GM18867 (cell line): ENCODE results near the gene SPATA18.

Experiments
- ATAC-seq: cut with Tn5 transposase; IDR thresholded peaks from one replicate; pipeline ENCODE4 v1.9.1; 2021; ENCODE audit warnings: mild to moderate bottlenecking, moderate library complexity; ENCODE audit not compliant: unreplicated experiment

Gene SPATA18

GRCh38 chr4:52051213-52051614 lies at the start of gene SPATA18:
SPATA18 (plus strand) TSS chr4:52051304; CDS start chr4:52051705, 401 bp downstream.
- peak; percentile 63 for ATAC-seq

- ATAC-seq = no peak
These were observed 49.5 kb upstream of the SPATA18 start for GRCh38 chr4:52001616-52002015.

- ATAC-seq = no peak
These were observed 46.7 kb upstream of the SPATA18 start for GRCh38 chr4:52004414-52004813.

GRCh38 chr4:52005604-52006273 lies 45.4 kb upstream of the SPATA18 start:
- ATAC-seq = no peak

DNA sequence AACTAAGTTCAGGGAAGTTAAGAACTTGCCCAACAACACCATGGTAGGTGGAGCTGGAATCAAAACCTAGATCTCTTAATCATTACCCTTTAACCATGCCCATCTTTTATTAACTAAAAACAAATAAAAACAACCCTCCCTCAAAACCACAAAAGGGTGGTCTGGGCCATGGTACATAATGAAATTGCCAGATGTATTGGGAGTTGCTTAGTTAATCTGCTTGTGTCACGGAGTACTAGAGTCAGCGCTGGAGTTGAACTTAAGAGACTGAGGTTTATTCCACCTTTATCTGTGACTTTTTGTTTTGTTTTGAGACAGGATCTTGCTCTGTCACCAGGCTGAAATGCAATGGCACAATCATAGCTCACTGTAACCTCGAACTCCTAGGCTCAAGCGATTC lies 44.2 kb upstream of the SPATA18 start:
- no peak for ATAC-seq

- ATAC-seq = no peak
These were observed 40.1 kb upstream of the SPATA18 start for GRCh38 chr4:52010986-52011385.

- ATAC-seq = no peak
These were observed 38.5 kb upstream of the SPATA18 start for GRCh38 chr4:52012651-52013050.

GRCh38 chr4:52014903-52015302 lies 36.2 kb upstream of the SPATA18 start:
- ATAC-seq = no peak

GRCh38 chr4:52015366-52015765 lies 35.7 kb upstream of the SPATA18 start:
- ATAC-seq = no peak

DNA sequence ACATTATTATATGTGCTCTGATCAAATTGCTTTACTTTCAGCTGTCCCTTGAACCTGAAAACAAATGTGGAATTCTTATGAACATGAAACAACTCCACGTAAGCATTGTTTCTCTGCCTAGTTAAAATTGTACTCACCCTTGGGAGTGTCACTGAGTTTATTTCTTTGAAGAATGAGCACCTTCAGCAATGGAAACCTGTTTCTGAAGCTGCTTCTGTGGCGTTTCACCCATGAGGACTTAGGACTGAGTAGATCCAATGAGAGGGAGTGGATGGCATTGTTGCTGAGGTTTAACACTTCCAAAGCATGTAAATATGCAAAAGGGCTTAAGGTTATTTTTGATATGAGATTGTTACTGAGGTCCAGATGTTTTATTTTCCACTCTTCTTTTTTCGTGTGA lies 34.1 kb upstream of the SPATA18 start:
- no peak for ATAC-seq

GRCh38 chr4:52017814-52018213 lies 33.3 kb upstream of the SPATA18 start:
- no peak for ATAC-seq

DNA sequence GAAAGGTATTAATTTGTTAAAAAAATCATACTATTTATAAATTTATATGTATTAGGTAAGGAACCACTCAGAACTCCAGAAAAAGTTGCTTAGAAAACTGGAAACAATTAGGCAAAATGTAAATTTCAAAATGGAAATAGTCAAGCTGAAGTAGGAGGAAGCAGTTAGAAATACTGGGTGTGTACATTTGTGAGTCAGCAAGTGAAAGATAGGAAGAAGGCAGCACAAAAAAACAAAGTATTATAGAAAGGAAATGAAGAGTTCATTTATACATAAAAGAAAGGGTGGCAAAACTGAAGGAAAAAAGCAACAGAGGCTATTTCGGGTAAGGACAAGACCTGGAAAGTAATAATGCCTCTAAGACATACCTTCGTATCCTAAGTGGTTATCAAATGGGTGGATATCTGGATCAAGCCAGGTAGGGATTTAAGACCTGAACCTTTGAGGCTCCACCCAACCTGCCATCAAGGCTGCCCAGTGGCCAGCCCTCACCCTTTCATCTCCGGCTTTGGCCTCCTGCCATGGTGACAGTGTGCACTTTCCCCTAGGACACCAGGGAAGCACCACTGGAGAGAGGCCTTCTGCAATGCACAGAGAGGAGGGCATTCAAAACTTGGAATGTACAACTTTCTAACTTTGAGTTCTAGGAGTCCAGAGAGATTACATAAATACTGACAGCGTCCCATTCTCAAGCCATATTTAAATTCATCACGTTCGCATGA lies 31.0 kb upstream of the SPATA18 start, which contains the start of gene LRRC66:
LRRC66 (minus strand) TSS at position 428 of the 722 bp plus-strand sequence. CDS start 2,750 bp downstream, outside the sequence.
- no peak for ATAC-seq

DNA sequence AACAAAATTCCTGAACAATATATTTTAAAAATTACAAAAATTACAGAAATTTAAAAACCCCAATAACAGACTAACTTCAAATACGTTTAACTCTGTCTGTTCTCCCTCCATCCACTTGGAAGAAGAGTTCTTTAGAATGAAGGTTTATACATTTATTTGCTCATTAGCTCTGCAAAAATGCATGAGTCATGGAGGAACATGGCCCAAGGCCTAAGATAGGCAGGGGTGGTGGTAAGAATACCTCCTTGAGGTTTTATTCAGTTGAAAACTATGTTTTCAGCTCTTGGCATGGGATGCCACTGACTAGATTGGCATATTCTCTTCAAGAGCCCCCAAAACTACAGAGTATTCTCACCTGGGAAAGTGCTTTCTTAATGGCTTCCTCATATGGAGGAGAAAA lies 22.1 kb upstream of the SPATA18 start:
- ATAC-seq = no peak

DNA sequence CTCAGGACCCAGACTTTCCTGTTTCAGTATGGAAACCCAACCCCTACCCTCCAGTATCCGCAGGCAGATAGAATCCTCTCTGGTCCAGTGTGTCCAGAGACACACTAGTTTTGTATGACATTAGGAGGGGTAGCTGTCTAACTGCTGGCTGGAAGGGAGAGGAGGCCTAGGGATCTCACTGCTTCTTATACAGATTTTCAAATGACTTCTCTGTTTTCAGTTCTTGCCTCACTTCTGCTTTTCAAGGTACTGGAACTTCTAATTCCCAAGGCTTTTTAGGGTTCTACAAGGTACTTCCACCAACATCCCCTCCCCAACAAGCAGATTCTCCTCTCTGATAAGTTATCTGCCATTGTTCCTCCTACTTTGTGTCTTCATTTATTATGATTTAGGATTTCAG lies 19.1 kb upstream of the SPATA18 start:
- ATAC-seq = no peak

DNA sequence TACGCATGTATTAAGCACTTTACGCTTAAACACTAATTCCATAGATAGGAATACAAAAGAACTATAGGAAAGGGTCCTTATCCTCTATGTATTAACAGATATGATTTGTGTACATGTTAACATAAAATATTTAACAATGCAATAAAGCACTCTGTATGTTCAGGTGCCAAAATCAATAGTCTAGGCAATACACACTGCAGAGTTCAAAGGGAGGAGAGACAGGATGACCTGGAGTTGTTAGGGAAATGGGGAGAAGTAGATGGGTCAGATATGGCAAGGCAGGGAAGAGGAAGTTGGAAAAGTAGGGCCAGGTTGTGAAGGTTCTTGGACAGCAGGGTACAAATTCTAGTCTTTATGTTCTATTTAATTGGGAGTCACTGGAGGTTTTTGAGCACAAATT lies 15.9 kb upstream of the SPATA18 start:
- ATAC-seq = no peak

- ATAC-seq = no peak
These were observed 14.1 kb upstream of the SPATA18 start for GRCh38 chr4:52036886-52037530.

GRCh38 chr4:52037689-52038102 lies 13.4 kb upstream of the SPATA18 start:
- ATAC-seq = peak; percentile 61

DNA sequence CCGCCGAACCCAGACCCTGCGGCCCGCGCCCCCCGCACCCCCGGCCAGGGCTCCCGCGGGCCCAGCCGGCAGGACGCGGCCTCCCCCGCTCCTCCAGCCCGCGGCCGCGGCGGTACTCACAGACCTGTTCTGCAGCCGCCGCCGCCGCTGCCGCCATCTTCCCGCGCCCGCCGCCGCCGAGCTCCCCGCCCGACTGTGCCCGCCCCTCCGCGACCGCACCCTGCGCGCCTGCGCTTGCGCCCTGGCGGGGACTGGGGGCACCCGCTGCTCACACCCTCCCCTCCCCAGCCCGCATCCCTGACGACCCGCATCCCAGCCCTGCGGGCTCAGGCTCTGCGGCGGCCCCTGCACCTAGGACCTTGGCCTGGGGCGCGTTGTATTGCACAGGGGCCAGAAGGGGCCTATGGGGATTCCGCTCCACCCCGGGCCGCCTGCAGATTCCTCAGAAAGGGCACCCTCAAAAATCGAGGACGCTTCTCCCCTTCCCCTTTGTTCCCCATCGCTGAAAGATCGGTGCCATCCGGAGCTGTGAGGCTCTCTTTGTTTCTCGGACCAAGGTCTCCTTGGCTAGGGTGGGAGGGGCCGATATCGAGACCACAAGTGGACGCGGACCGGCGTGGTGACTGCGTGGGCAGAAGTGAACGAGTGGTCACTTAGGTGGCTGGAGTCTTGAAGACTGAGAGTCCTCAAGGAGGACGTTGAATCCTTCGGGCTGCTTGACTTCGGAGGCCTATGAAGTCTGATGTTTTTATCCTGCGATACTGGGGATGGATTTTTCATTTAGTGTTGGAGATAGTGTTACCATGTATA lies 12.8 kb upstream of the SPATA18 start, which contains the start of gene SGCB:
SGCB (minus strand) TSS at position 197 of the 810 bp plus-strand sequence; CDS start at position 157, 40 bp downstream.
- ATAC-seq = peak; percentile 95

DNA sequence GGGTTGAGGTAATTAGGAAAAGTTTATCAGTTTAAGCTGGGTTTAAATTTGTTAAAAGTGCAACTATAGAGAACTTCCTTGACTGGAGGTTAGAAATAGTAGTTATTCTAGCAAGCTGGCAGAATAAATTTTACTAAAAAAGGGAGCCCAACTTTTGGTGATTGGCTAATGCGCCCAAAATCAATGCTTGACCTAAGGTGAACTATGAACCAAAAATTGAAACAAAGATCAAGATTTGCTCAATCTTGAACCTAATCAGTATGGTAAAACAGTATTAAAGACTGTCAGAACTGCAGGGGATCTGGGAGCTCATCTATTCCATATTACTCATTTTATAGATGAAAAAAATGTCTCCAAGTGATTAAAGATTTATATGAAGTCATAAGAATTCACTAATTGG lies 6.1 kb upstream of the SPATA18 start:
- no peak for ATAC-seq

GRCh38 chr4:52049266-52049665 lies 1.8 kb upstream of the SPATA18 start:
- ATAC-seq = no peak
